HepG2 (cell line): ENCODE measurements around the gene MYO10. TPM values are rescaled to one million over a fixed set of nuclear protein-coding genes. Genes with fewer than 3 reads are reported as not detected.

Experiments
- ATAD3A ChIP-seq: sonication (generic); formaldehyde crosslinking; IDR thresholded peaks from 2 replicates; pipeline ENCODE4 v1.4.0; 2020; ENCODE audit warnings: missing genetic modification reagents
- ETS1 ChIP-seq: sonication (generic); formaldehyde crosslinking; IDR thresholded peaks from 2 replicates; pipeline ENCODE4 v1.4.0; 2020; ENCODE audit warnings: missing genetic modification reagents
- GFI1 ChIP-seq: sonication (generic); formaldehyde crosslinking; IDR thresholded peaks from 2 replicates; pipeline ENCODE4 v1.5.0; 2020; ENCODE audit warnings: missing genetic modification reagents, mild to moderate bottlenecking, borderline replicate concordance
- HBP1 ChIP-seq: IDR thresholded peaks from 2 replicates; pipeline ENCODE4 v1.6.1; 2016; ENCODE audit warnings: low read depth, control low read depth
- HINFP ChIP-seq: sonication (generic); formaldehyde crosslinking; IDR thresholded peaks from 2 replicates; pipeline ENCODE4 v1.4.0; 2020; ENCODE audit warnings: low read depth, mild to moderate bottlenecking, missing genetic modification reagents
- KLF16 ChIP-seq, 2 experiments: sonication (generic) in 1 of 2; formaldehyde crosslinking in 1 of 2; IDR thresholded peaks; 2 replicates each; pipeline versions ENCODE4 v1.6.1 to v1.8.0; 2016 to 2023; ENCODE audit warnings: missing genetic modification reagents in 2 of 2, missing compliant biosample characterization in 1 of 2
- MED1 ChIP-seq: sonication (generic); formaldehyde crosslinking; IDR thresholded peaks from 2 replicates; pipeline ENCODE4 v1.4.0; 2020; ENCODE audit warnings: missing genetic modification reagents
- MED8 ChIP-seq: sonication (generic); formaldehyde crosslinking; IDR thresholded peaks from 2 replicates; pipeline ENCODE4 v1.8.1; 2023; ENCODE audit warnings: mild to moderate bottlenecking, missing genetic modification reagents; ENCODE audit not compliant: insufficient replicate concordance
- MLX ChIP-seq: IDR thresholded peaks from 2 replicates; pipeline ENCODE4 v1.6.1; 2016
- MLXIP ChIP-seq: sonication (generic); formaldehyde crosslinking; IDR thresholded peaks from 2 replicates; pipeline ENCODE4 v1.9.0; 2021; ENCODE audit warnings: missing genetic modification reagents, borderline replicate concordance
- NCOA1 ChIP-seq: sonication (generic); formaldehyde crosslinking; IDR thresholded peaks from 2 replicates; pipeline ENCODE4 v1.9.0; 2021; ENCODE audit warnings: missing genetic modification reagents
- POLR2A ChIP-seq, 2 experiments: IDR thresholded peaks; 2 replicates each; pipeline ENCODE4 v1.6.1; 2011; ENCODE audit warnings: low read depth in 2 of 2, low read length in 2 of 2, mild to moderate bottlenecking in 1 of 2, moderate library complexity in 1 of 2; ENCODE audit not compliant: insufficient read depth in 1 of 2
- POLR2G ChIP-seq: fragments of 200-400 bp; formaldehyde crosslinking; IDR thresholded peaks from 2 replicates; pipeline ENCODE4 v1.6.1; 2018; ENCODE audit warnings: mild to moderate bottlenecking, low read depth, low read length, moderate library complexity
- SRSF9 ChIP-seq: fragments of 200-400 bp; formaldehyde crosslinking; IDR thresholded peaks from 2 replicates; pipeline ENCODE4 v1.6.1; 2018; ENCODE audit warnings: borderline replicate concordance, mild to moderate bottlenecking, low read depth, low read length; ENCODE audit not compliant: insufficient read depth, poor library complexity, severe bottlenecking
- SSRP1 ChIP-seq: IDR thresholded peaks from 2 replicates; pipeline ENCODE4 v1.6.1; 2016; ENCODE audit warnings: control low read depth
- ZFP1 ChIP-seq: IDR thresholded peaks from 2 replicates; pipeline ENCODE4 v1.6.1; 2016
- ZNF317 ChIP-seq: sonication (generic); formaldehyde crosslinking; IDR thresholded peaks from 2 replicates; pipeline ENCODE4 v1.5.0; 2020; ENCODE audit warnings: mild to moderate bottlenecking, missing genetic modification reagents
- ZNF335 ChIP-seq: sonication (generic); formaldehyde crosslinking; IDR thresholded peaks from 2 replicates; pipeline ENCODE4 v1.4.0; 2020; ENCODE audit warnings: missing genetic modification reagents
- ZNF44 ChIP-seq: sonication (generic); formaldehyde crosslinking; IDR thresholded peaks from 2 replicates; pipeline ENCODE4 v1.5.1; 2020; ENCODE audit warnings: mild to moderate bottlenecking, missing genetic modification reagents
- ZNF550 ChIP-seq: sonication (generic); formaldehyde crosslinking; IDR thresholded peaks from 2 replicates; pipeline ENCODE4 v1.4.0; 2020; ENCODE audit warnings: mild to moderate bottlenecking, missing genetic modification reagents, borderline replicate concordance
- ZNF773 ChIP-seq: sonication (generic); formaldehyde crosslinking; IDR thresholded peaks from 2 replicates; pipeline ENCODE4 v1.4.0; 2020; ENCODE audit warnings: missing genetic modification reagents, borderline replicate concordance
- polyA plus RNA-seq, 8 experiments: library from polyadenylated mRNA; depleted of rRNA in 3 of 8; stranded (reverse) in 7 of 8; unstranded in 1 of 8; fragments of >200 nt; fragmentation: Illumina TruSeq in 4 of 8; extraction: Trizol in 4 of 8; gene quantifications; 2 replicates each; pipeline versions ENCODE4 v1.2.1 to v1.2.3, GENCODE V29; 2011 to 2016; ENCODE audit warnings: low read depth in 4 of 8, missing spikeins in 1 of 8, mixed read lengths in 1 of 8; ENCODE audit not compliant: insufficient read depth in 1 of 8
- total RNA-seq, 5 experiments: library from RNA; depleted of rRNA; stranded (reverse); fragments of >200 nt; fragmentation: Illumina TruSeq; extraction: Trizol; gene quantifications; 2 replicates each; pipeline ENCODE4 v1.2.3, GENCODE V29; 2016; ENCODE audit warnings: low read depth in 1 of 5
- TF ChIP-seq, protein P1 (sequence below): IDR thresholded peaks from 2 replicates; pipeline ENCODE4 v1.6.1; 2016; ENCODE audit warnings: missing compliant biosample characterization, missing genetic modification reagents, borderline replicate concordance

MYO10 gene
- total and polyA plus RNA-seq, 2 of the 13 experiments (the other 11 are each of a cell fraction or from before 2014, with no cell fraction given), result 4.5 to 14.0 TPM

DNA sequence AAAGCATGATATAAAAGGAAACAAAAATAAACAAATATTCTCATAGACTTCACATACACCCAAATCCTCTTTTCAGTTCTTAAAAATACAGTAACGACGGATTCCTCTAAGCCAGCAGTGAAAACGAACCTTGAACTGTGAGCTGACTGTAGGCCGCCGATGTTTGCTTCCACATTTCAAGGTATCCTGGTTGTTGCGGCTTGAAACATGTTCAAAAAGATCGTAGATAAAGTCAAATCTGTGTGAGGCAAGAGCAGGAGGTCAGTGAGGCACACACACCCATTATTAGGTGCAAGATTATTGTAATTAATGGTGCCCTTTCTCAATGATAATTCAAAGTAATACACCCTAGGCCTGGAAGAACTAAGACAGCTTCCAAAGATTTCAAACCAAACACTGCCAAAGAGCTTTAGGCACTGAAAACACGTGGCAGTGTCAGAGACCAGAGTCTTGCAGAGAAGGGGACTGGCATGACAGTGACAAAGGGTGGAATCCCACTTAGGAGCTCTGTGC lies 178.0 kb downstream of the MYO10 start (continued):
- TF ChIP-seq SRSF9 (no peak), ZNF773 (CRISPR knock-in tag) (no peak), KLF16 (CRISPR knock-in tag; IDR thresholded peaks at IDR 0.05) (no peak; a peak in 1 of 4 replicates), POLR2G (0 out of 2 replicates have a peak, but pooled peaks have one; percentile 39), ZNF44 (CRISPR knock-in tag) (no peak), HBP1 (no peak), MLX (CRISPR knock-in tag) (no peak), ETS1 (no peak), MLXIP (no peak), SSRP1 (CRISPR knock-in tag) (no peak), GFI1 (CRISPR knock-in tag) (no peak; the same call in 1 of the 2 replicates), MED8 (CRISPR knock-in tag) (peak; percentile 20), ZNF550 (CRISPR knock-in tag) (no peak), ZNF317 (peak; percentile 56; the same call in 1 of the 2 replicates), NCOA1 (CRISPR knock-in tag) (no peak), ZFP1 (CRISPR knock-in tag) (0 out of 2 replicates have a peak, but pooled peaks have one; percentile 33), POLR2A (IDR thresholded peaks at IDR 0.05; ENCODE audit: insufficient read depth in 1 of 2, low read depth in 2 of 2, low read length in 2 of 2) (no peak), ATAD3A (CRISPR knock-in tag) (no peak), ZNF335 (CRISPR knock-in tag) (no peak), HINFP (CRISPR knock-in tag) (no peak), MED1 (peak; percentile 74)
- TF ChIP-seq, protein P1, sequence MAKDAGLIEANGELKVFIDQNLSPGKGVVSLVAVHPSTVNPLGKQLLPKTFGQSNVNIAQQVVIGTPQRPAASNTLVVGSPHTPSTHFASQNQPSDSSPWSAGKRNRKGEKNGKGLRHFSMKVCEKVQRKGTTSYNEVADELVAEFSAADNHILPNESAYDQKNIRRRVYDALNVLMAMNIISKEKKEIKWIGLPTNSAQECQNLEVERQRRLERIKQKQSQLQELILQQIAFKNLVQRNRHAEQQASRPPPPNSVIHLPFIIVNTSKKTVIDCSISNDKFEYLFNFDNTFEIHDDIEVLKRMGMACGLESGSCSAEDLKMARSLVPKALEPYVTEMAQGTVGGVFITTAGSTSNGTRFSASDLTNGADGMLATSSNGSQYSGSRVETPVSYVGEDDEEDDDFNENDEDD (CRISPR knock-in tag), result no peak; the same call in 1 of the 2 replicates
